Smooth muscle cell (in vitro differentiated cells): Measurements from ENCODE around the gene STT3B. TPM values are rescaled to one million over a fixed set of nuclear protein-coding genes. Genes with fewer than 3 reads are reported as not detected.

ENCODE experiments used
- DNase-seq: peaks from one replicate; lab custom pipeline; 2025; ENCODE audit not compliant: unreplicated experiment; lab: John Stamatoyannopoulos, UW
- H2AFZ ChIP-seq: fragments of 200-600 bp; sonication (generic); 2 replicates; pipeline ENCODE4 v1.6.0; 2016; ENCODE audit warnings: antibody characterized with exemption, low read depth, mild to moderate bottlenecking
- H3F3A ChIP-seq: fragments of 200-600 bp; sonication (generic); 2 replicates; pipeline ENCODE4 v1.6.0; 2017; ENCODE audit warnings: antibody characterized with exemption, low read depth
- H3K27ac ChIP-seq: fragments of 200-600 bp; sonication (generic); 2 replicates; pipeline ENCODE4 v1.5.1; 2016; ENCODE audit warnings: low read depth, mild to moderate bottlenecking
- H3K27me3 ChIP-seq: fragments of 200-600 bp; sonication (generic); 2 replicates; pipeline ENCODE4 v1.6.1; 2016; ENCODE audit warnings: low read depth, mild to moderate bottlenecking
- H3K36me3 ChIP-seq: fragments of 200-600 bp; sonication (generic); 2 replicates; pipeline ENCODE4 v1.5.1; 2016; ENCODE audit warnings: low read depth
- H3K4me1 ChIP-seq: fragments of 200-600 bp; sonication (generic); 2 replicates; pipeline ENCODE4 v1.5.1; 2016; ENCODE audit warnings: low read depth
- H3K4me2 ChIP-seq: fragments of 200-600 bp; sonication (generic); 2 replicates; pipeline ENCODE4 v1.6.0; 2016; ENCODE audit warnings: mild to moderate bottlenecking
- H3K4me3 ChIP-seq: fragments of 200-600 bp; sonication (generic); 2 replicates; pipeline ENCODE4 v1.5.1; 2016; ENCODE audit warnings: mild to moderate bottlenecking
- H3K79me2 ChIP-seq: fragments of 200-600 bp; sonication (generic); 2 replicates; pipeline ENCODE4 v1.6.0; 2016; ENCODE audit warnings: low read depth, mild to moderate bottlenecking
- H3K9ac ChIP-seq: fragments of 200-600 bp; sonication (generic); 2 replicates; pipeline ENCODE4 v1.6.0; 2016; ENCODE audit warnings: low read depth
- H3K9me3 ChIP-seq: fragments of 200-600 bp; sonication (generic); replicated peaks from 2 replicates; pipeline ENCODE4 v1.5.1; 2016; ENCODE audit warnings: low read depth
- H4K20me1 ChIP-seq: fragments of 200-600 bp; sonication (generic); 2 replicates; pipeline ENCODE4 v1.6.0; 2016; ENCODE audit warnings: low read depth
- WGBS: methylation state at CpG from one replicate; pipeline ENCODE4 v1.1.7; 2016; ENCODE audit warnings: low lambda C conversion rate; 5-methylcytosine and 5-hydroxymethylcytosine counted together
- polyA plus RNA-seq: library from polyadenylated mRNA; unstranded; fragments of >200 nt; fragmentation: Nextera tagmentation; extraction: Ambion mirVana; gene quantifications from 2 replicates; pipeline ENCODE4 v1.2.1, GENCODE V29; 2016
- total RNA-seq: library from RNA; depleted of rRNA; stranded (reverse); fragments of >200 nt; gene quantifications from 2 replicates; pipeline ENCODE4 v1.2.3, GENCODE V29; 2014
- TF ChIP-seq, protein P1 (sequence below): fragments of 200-600 bp; sonication (generic); IDR thresholded peaks from 2 replicates; pipeline ENCODE4 v1.5.1; 2017; ENCODE audit warnings: borderline replicate concordance, mild to moderate bottlenecking, antibody characterized with exemption; ENCODE audit not compliant: insufficient read depth, poor library complexity, severe bottlenecking

The STT3B gene
- total and polyA plus RNA-seq, 2 experiments from 2014 or later, result 79.1 to 191 TPM

DNA sequence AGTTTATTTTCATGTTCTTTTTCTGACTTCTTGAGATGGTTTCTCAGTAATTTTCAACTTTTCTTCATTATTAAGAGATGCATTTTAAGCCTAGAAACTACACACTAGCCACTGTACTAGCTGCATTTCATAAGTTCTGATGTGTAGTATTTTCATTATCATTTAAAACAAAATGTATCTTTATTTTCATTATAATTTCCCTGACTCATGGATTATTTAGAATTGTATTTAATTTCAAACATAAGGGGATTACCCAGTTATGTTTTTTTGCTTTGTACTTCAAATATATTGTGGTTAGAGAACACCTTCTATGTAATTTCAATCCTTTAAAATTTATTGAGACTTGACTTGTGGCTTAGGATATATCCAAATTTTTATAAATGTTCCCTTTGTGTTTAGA is 44.5 kb downstream of the STT3B start:
- Histone ChIP-seq H3K9ac (no peak overlapping the region), H3K4me3 (no peak overlapping the region), H3K4me2 (no peak overlapping the region), H3K36me3 (peaks cover 6% of the 10 kb centered on the region), H4K20me1 (peaks cover 68% of the 10 kb centered on the region), H3K79me2 (peaks cover 93% of the 10 kb centered on the region), H3K27me3 (no peaks in the 10 kb centered on the region), H3K9me3 (no peaks in the 10 kb centered on the region), H3K4me1 (peaks cover 9% of the 10 kb centered on the region), H2AFZ (no peak overlapping the region), H3F3A (peaks cover 3% of the 10 kb centered on the region), H3K27ac (no peak overlapping the region)
- no peak for DNase-seq
- TF ChIP-seq, protein P1, sequence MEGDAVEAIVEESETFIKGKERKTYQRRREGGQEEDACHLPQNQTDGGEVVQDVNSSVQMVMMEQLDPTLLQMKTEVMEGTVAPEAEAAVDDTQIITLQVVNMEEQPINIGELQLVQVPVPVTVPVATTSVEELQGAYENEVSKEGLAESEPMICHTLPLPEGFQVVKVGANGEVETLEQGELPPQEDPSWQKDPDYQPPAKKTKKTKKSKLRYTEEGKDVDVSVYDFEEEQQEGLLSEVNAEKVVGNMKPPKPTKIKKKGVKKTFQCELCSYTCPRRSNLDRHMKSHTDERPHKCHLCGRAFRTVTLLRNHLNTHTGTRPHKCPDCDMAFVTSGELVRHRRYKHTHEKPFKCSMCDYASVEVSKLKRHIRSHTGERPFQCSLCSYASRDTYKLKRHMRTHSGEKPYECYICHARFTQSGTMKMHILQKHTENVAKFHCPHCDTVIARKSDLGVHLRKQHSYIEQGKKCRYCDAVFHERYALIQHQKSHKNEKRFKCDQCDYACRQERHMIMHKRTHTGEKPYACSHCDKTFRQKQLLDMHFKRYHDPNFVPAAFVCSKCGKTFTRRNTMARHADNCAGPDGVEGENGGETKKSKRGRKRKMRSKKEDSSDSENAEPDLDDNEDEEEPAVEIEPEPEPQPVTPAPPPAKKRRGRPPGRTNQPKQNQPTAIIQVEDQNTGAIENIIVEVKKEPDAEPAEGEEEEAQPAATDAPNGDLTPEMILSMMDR, result no peak

DNA sequence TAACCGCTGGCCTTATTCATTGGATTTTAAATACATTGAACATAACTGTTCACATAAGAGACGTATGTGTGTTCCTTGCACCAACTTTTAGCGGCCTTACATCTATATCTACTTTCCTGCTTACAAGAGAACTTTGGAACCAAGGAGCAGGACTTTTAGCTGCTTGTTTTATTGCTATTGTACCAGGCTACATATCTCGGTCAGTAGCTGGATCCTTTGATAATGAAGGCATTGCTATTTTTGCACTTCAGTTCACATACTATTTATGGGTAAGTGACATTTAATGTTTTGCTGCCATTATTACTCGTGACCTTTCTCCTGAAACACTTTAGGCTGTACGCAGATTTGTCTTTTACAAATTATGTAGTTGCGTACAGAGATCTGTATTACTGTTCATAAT is 47.1 kb downstream of the STT3B start:
- Histone ChIP-seq H3K4me3 (no peak overlapping the region), H2AFZ (no peak overlapping the region), H3F3A (peaks cover 3% of the 10 kb centered on the region), H3K27ac (no peak overlapping the region), H3K4me1 (no peaks in the 10 kb centered on the region), H3K79me2 (peaks cover 91% of the 10 kb centered on the region), H4K20me1 (peaks cover 42% of the 10 kb centered on the region), H3K9me3 (no peaks in the 10 kb centered on the region), H3K9ac (no peak overlapping the region), H3K4me2 (no peak overlapping the region), H3K36me3 (peaks cover 21% of the 10 kb centered on the region), H3K27me3 (no peaks in the 10 kb centered on the region)
- DNase-seq, result no peak
- 92% methylated on average over 7 of the region's 7 CpGs for WGBS
- TF ChIP-seq, protein P1, result no peak

DNA sequence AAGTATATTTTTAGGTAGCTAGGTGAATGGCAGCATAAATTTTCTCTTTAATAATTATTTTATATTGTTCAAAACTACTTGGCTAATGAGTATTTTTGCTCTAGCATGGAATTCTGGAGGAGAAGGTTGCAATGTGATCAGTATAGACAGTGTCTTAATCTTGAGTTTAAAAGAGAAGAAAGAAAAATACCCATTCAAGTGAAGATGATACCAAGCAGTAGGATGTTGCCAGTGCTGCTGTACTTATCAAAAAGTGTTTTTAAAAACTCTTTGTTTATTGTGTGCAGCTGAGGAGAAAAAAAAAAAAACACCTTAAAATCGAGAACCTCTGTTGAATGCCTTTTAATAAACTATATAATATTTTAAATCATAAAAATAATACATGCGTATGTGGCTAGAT is 47.9 kb downstream of the STT3B start:
- H3K36me3 ChIP-seq, result peaks cover 21% of the 10 kb centered on the region
- H3K4me3 ChIP-seq, result no peak overlapping the region
- H4K20me1 ChIP-seq, result peaks cover 33% of the 10 kb centered on the region
- no peak for DNase-seq
- TF ChIP-seq, protein P1, result no peak
- H3K9ac ChIP-seq, result no peak overlapping the region
- H3K79me2 ChIP-seq, result peaks cover 90% of the 10 kb centered on the region
- peaks cover 3% of the 10 kb centered on the region for H3F3A ChIP-seq
- H3K9me3 ChIP-seq, result no peaks in the 10 kb centered on the region
- WGBS, result 96% methylated on average over 2 of the region's 2 CpGs
- no peak overlapping the region for H3K4me2 ChIP-seq
- no peak overlapping the region for H2AFZ ChIP-seq
- no peak overlapping the region for H3K27ac ChIP-seq
- no peaks in the 10 kb centered on the region for H3K27me3 ChIP-seq
- no peaks in the 10 kb centered on the region for H3K4me1 ChIP-seq

DNA sequence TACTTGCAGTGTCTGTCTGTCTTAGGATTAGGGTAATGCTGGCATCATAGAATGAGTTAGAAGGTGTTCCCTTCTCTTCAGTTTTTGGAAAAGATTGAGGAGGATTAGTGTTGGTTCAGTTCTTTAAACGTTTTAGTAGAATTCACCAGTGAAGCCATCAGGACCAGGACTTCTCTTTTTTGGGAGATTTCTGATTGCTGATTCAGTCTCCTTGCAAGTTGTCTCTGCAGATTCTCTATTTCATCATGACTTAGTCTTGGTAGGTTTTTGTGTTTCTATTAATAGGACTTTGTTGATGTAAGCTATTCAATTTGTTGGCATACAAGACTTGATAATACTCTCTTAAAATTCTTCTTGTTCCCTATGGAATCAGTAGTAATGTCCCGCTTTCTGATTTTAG is 48.9 kb downstream of the STT3B start:
- DNase-seq, result no peak

More for the DNA sequence above, 48.9 kb downstream of the STT3B start:
- Histone ChIP-seq H2AFZ (no peak overlapping the region), H3K27me3 (no peaks in the 10 kb centered on the region), H3F3A (peaks cover 3% of the 10 kb centered on the region), H3K4me2 (no peak overlapping the region), H3K4me1 (no peaks in the 10 kb centered on the region), H3K27ac (no peak overlapping the region), H3K36me3 (peaks cover 21% of the 10 kb centered on the region), H3K4me3 (no peak overlapping the region), H3K9ac (no peak overlapping the region), H3K9me3 (no peaks in the 10 kb centered on the region), H3K79me2 (peaks cover 90% of the 10 kb centered on the region), H4K20me1 (peaks cover 23% of the 10 kb centered on the region)
- 94% methylated on average over 2 of the region's 2 CpGs for WGBS
- TF ChIP-seq, protein P1, result no peak
